ENCODE results near the gene CLDN22.
"Not testable (repeated sequence)": the region's sequence is repeated elsewhere in the genome, so short reads cannot be mapped to it uniquely, and the experiment has no call there.

The CLDN22 gene

GRCh38 chr4:183345261-183345660 lies 25.2 kb upstream of the CLDN22 start:
- DNase-seq, result no peak

GRCh38 chr4:183344523-183345255 lies 24.6 kb upstream of the CLDN22 start:
- no peak for DNase-seq

GRCh38 chr4:183343730-183344129 lies 23.7 kb upstream of the CLDN22 start:
- DNase-seq, result no peak

DNA sequence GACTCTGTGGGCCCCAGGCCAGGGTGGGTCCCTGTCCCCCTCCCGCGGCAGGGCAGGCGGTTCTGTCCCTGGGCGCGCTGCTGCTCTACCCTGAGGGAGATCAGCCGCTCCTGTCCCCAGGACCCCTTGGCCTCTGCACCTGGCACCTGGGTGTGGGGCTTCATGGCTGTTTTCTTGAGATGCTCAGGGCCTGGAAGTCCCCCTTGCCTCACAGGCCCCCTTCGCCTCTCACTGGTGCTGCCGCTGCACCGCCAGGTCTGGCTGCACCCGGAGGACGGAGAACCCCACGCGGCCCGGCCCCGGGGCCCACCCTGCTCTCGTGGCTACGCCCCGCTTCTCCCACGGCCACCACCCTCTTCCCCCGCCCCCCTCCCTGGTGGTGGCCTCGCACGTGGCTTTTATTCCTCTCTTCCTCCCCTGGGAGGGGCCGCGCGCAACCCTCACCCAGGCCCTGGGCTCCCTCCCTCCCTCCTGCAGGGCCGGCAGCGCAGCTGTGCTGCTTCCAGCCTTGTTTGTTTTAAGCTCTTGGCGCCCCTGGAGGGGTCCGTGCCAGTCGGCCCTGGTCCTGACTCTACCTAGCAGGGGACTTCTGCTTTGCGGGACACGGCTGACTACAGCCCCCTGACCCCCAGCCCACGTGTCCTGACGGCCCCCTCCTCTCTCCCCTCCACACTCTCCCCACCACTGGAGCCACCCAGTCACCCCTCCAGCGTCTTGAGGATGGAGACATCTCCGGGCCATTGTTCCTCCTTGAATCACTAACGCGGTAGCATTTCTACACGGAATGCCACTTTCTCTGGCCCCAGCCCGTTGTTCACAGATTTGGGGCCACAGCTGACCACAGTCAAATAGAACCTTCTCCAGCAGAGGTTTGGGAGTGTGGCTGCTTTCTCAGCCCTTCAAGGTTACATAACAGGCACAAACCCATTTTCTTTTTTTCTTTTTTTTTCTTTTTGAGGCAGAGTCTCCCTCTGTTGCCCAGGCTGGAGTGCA lies 22.8 kb upstream of the CLDN22 start:
- DNase-seq, result peak; percentile 24

DNA sequence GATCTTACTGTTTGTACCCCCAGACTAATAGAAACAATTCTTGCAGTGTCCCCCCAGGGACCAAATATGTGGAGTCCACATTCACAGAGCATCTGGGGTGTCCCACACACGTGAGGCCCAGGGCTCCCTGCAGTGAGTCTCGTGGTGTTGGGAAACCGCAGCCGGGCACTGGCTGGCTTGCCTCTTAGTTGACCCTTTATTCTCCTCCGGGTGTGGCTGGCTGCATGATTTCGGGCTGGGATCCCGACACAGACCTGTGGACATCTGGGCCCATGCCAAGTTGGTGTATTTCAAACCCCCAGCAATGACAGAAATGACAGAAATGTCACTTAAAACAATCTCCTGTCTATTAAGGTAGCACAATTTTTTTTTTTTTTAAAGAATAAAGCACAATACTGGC lies 17.8 kb upstream of the CLDN22 start:
- DNase-seq, result no peak

GRCh38 chr4:183337349-183337748 lies 17.3 kb upstream of the CLDN22 start:
- no peak for DNase-seq

DNA sequence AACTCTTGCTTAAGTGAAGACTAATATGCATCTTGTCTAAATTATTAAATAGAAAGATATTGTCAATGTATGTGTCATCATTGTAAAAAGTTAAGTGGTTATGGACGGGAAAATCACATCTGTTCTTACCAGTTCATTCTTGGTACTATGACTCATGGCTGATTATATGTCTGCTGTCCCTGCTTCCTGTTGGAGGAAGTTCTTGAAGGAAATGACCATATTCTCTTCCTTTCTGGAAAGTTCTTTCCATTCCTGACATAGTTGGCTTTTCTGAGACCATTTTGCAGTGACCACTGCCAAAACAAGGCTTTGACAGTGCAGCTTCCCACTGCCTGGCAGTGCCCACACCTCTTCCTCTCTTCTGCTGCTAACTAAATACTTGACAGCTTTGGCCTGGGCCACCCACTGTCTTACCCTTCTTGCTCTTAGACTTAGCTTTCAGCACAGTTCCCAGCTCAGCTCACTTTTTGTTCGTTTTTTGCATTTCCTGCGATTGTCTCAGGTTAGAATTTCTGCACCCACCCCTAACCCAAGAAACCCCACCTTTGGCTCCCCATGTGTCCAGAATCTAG lies 15.4 kb upstream of the CLDN22 start:
- DNase-seq, result peak; percentile 65

DNA sequence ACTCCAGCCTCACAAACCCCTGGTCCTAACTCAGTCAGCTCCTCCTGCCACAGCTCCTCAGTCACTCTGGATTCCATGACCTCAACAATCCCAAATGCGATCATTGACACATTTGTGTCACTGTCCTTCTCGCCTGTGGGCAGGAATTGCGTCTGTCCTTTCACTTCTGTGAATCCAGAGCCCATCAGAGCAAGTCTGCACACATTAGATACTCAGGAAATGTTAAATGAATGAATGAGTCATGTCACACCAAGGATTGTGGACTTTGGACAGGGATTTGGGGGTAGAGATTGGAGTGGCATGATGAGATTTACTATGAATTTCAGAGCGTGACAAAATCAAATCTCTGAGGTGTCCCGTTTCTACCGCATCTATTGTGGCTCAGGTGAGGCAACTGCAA lies 13.9 kb upstream of the CLDN22 start:
- no peak for DNase-seq

DNA sequence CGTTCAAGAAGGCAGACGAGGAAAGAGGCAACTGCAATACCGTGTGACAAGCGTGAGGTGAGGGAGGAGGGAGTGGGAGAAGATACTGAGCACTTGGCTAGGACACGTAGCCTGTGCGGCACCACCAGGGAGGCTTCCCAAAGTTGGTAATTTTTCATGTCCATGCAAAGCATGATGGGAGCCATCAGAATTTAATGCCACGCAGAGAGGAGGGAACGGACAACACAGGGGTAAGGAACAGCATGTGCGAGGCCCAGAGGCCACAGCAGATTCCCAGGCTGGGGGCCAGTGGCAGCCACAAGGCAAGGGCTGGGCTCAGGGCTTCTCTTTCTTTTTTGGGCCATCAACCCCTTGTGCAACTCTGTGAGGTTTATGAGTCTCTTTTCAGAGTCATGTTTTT lies 13.1 kb upstream of the CLDN22 start:
- no peak for DNase-seq

GRCh38 chr4:183332447-183332846 lies 12.4 kb upstream of the CLDN22 start:
- no peak for DNase-seq

GRCh38 chr4:183330841-183331240 lies 10.8 kb upstream of the CLDN22 start:
- DNase-seq, result no peak

DNA sequence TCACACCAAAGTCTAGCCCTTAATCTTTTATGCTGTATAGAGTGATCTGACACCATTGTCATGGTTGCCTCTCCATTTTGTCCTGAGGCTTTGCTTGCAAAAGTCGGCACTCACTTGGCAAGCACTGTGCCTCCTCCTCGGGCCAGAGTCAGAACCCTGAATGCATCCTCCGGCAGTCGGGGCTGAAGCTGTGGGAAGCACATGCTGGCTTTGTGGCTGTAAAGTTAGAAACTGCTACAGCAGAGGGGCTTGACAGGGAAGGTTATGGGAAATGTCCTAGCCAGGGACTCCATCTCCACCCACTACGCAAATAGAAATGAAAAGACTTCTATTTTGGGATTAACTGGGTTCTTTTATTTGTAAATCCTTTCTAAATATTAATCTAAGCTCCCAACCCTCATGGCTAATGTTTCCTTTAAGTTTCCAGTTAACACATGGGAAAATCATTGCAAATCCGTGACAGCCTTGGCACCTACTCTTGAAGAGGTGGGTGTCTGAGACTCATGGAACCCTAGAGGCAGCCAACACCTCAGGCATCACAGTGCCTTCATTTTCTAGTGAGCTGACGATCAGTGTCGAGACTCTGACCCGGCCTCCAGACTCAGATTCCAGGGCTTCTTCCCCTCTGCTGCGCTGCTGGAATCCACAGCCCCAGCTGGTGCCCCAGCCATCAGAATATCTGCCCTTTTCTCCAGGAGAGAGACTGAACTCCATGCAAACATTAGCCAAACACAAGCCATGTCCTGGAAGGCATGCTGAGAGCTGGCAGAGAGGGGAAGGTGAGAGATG lies 10.1 kb upstream of the CLDN22 start:
- no peak for DNase-seq

- no peak for DNase-seq
These were observed 9.2 kb upstream of the CLDN22 start for GRCh38 chr4:183329244-183329643.

DNA sequence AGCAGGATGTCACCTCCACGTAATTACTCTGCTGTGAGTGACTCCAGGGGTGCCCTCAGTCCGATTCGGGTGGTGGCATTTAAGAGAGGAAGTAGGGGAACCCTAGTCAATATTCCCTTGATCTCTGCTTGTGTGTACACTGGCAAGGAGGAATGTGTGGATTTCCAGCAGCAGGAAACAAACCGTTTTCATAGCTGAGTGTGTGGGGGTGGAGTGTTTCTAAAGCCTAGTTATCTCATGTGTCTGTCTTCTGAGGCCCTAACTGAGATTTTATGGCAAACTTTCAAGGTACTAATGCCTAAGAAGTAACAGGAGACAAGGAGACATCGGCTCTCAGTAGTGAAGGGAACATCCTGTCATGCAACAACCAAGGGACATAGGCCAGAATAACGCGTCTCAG lies 8.8 kb upstream of the CLDN22 start:
- DNase-seq, result no peak

- DNase-seq, result no peak
These were observed 7.8 kb upstream of the CLDN22 start for GRCh38 chr4:183327827-183328226.

DNA sequence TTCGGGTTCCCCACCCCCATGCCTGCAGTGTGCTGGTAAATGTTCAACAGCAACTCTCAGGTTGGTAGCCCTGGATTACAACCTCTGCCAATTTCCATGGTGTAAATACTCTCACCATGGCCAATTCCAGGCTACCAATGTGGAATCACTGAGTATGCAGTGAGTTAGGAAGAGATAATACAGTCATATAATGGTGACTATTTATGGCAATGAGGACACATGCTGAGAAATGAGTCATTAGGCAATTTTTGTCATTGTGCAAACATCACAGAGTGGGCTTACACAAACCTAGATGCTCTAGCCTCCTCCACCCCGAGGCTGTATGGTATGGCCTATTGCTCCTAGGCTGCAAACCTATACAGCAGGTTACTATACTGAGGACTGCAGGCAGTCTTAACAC lies 6.8 kb upstream of the CLDN22 start:
- peak; percentile 54 for DNase-seq

GRCh38 chr4:183326387-183326786 lies 6.3 kb upstream of the CLDN22 start:
- DNase-seq, result not testable (repeated sequence)

DNA sequence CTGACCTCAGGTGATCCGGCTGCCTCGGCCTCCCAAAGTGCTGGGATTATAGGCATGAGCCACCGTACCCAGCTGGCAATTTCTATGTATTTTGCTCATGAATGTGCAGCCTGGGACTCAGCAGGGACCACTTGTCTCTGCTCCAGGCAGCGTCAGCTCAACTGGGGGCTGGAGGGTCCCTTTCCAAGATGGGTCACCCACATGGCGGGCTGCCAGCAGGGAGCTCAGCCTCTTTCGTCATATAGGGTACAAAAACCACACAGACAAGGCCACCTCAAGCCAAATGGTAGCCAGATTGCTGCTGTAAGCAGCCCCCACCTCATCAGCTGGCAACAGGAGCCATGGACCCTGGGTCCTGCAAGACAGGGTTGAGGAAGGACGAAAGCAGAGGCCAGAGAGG lies 4.5 kb upstream of the CLDN22 start:
- DNase-seq, result no peak

DNA sequence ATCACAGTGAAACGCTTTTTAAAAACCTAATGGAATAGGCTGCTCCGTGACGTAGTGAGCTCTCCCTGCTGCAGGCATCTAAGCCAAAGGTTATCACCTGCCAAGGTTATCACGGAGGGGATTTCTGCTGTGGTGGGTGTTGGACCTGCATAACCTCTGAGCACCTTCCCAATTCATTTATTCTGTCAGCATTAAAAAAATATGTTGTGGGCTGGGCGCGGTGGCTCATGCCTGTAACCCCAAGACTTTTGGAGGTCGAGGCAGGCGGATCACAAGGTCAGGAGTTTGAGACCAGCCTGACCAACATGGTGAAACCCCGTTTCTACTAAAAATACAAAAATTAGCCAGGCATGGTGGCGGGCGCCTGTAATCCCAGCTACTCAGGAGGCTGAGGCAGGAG lies 4.0 kb upstream of the CLDN22 start:
- DNase-seq, result not testable (repeated sequence)

GRCh38 chr4:183323295-183323694 lies 3.2 kb upstream of the CLDN22 start:
- DNase-seq, result no peak

GRCh38 chr4:183322326-183322725 lies 2.2 kb upstream of the CLDN22 start, which contains the start of gene CLDN24:
TSS of gene CLDN24 (minus strand) at chr4:183322426. CDS start at chr4:183322426, 0 bp downstream.
- DNase-seq, result no peak

DNA sequence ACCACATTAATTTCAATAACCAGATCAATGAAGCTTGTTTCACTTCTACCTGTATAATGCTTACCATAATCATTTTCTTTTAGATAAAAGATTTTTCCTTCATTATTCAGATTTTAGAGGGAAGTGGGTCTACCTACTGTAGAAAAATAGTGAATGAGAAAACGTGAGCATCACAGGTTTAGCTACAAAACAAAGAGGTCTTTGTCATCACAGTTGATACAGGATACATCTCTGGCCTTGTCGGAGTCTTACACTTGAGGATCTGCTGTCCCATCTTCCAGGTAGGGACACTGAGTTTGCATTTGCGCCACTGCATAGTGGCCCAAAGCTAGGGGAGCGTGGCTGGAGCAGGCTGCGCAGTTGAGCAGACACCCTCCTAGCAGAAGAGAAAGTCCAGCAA lies 1.4 kb upstream of the CLDN22 start:
- no peak for DNase-seq

DNA sequence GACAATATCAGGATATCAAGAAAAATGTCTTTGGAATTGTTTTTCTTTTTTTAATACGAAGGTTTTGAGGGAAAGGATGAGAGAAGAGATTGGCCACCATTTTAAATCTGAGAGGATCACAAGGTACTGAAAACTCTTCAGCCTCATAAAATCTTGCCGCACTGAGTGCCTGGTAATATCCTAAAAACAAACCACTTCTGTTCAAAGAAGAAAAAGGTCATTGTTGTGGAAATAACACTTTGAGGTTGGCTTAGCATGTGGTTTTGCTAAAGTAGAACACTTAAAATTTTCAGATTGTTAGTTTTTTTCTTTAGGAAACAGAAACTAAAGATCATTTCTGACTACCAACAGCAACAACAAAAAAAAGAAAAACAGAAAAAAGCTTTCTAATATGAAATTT lies 1.0 kb upstream of the CLDN22 start:
- DNase-seq, result no peak
